Stimulated activated CD4-positive, alpha-beta T cell treated with anti-CD3 and anti-CD28 coated beads, Interleukin-4, amount 100 ng/mL, for 1 hour (primary cell): ENCODE results near the gene ZDHHC11.
A peak's percentile ranks its signal among the peaks of the same experiment; 100 is the strongest.

ENCODE experiments used
- DNase-seq: peaks from one replicate; pipeline ENCODE4 v3.0.0-alpha.2; 2020

The ZDHHC11 gene, protein sequence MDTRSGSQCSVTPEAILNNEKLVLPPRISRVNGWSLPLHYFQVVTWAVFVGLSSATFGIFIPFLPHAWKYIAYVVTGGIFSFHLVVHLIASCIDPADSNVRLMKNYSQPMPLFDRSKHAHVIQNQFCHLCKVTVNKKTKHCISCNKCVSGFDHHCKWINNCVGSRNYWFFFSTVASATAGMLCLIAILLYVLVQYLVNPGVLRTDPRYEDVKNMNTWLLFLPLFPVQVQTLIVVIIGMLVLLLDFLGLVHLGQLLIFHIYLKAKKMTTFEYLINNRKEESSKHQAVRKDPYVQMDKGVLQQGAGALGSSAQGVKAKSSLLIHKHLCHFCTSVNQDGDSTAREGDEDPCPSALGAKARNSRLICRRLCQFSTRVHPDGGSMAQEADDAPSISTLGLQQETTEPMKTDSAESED

DNA sequence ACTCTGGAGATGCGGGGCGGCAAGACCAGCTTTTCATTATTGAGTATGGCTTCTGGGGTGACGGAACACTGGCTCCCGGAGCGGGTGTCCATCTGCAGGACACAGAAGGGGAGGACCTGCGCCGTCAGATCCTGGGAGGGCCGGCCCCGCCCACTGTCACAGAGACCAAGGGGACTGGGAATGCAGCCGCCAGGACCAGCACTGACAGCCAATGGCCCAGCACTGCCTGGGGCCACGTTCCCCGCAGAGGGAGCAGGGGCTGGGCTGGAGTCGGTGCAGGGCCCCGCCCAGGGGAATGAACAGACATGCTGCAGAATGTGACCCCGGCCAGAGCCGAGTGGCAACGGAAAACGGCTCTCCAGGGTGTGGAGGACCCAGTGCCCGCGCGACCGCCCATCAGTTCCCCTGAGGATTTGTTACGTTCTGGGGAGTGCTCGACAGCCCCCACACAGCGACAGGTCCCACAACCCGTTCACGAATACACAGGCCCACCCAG is at the start of gene ZDHHC11:
Gene ZDHHC11, minus strand, starts transcription at position 476 of the 496 bp plus-strand sequence. Its CDS starts 384 bp downstream, at position 92.
- DNase-seq, result no peak

DNA sequence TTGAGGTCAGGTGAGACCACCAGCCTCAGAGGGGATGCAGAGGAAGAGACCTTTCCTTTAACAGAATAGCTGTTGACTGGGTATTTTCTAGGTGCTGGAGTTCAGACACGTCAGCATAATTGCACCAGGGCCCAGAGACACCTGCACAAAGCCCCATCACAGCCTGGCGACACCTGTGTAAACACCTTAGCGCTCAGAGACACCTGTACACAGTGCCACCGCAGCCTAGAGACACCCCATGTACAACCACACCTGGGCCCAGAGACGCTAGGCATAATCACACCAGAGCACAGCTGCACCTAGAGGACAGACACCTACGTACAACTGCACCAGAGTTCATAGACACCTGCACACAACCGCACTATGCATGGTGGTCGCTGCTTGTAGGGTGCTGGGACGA is 42.9 kb upstream of the ZDHHC11 start:
- DNase-seq, result no peak

DNA sequence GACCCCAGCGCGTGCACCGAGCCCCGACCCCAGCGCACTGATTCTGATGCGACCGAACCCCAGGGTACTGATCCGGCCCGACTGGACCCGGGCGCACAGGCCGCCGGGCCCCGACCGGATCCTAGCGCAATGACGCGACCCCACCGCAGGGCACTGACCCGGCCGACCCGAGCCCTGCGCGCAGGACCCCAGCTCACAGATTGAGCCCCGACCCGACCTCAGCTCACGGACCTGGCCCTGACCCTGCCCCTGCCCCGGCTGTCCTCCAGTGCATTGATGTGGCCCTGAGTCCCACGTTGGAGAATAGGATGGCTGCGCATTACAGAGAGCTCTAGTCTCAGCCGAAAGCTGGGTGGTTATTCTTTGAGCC is 42.3 kb upstream of the ZDHHC11 start:
- DNase-seq, result no peak

DNA sequence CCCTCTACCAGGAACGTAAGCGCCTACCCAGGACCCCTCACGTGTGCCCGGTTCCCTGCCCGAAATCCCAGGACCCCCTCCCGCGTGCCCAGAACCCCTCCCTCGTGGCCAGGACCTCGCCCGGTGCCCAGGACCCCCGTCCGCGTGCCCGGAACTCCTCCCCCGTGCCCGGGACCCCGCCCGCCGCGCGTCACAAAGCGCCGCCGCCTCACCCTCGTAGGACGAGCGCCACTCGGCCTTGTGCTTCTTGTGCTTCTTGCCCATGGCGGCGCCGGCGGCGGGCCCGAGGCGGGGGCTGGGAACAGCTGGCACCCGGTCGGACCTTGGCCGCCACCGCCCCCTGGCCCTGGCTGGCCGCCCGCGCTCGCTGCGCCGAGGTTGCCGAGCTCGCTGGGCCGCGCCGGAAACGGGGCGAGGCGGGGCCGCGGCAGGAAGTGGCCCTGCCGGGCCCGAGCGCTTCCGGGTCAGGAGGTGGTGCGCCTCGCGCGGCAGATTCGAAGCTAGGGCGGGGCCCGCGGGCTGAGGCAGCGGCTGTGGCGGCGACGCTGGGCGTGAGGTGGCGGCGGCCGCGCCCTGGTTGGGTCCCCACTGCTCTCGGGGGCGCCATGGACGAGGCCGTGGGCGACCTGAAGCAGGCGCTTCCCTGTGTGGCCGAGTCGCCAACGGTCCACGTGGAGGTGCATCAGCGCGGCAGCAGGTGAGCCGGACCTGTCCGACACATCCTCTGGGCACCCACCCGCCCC is 41.8 kb upstream of the ZDHHC11 start, which contains the start of the genes BRD9 and TRIP13:
Gene BRD9, minus strand, starts transcription at position 408 of the 743 bp plus-strand sequence. Its CDS starts 144 bp downstream, at position 264.
Gene TRIP13, plus strand, starts transcription at position 491 of the 743 bp plus-strand sequence. Its CDS starts 115 bp downstream, at position 606.
- DNase-seq, result peak; percentile 86

DNA sequence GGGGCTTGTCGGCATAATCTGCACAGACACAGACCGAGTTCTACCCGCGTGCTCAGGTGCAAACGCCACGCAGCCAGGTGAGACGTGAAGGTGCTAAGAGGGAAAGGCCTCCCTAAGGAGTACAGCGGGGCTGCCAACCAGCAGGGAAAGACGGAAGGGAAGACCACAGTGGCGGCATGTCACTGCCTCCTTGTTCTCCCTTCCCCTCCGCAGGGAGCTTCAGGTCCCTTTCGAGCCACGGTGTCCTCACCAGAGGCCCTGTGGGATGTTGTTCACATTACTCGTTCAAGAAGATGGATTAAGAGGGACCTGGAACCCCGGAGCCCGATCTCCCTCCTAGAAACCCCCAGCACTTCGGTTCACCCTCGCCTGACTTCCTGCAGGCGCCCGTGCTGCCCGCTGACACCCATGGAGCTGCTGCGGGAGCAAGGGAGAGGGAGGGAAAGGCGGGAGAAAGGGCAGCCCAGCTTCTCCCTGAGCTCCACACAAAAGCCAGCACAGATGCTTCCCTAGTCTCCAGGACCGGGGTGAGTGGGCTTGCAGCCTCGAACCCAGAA is 41.1 kb upstream of the ZDHHC11 start:
- DNase-seq, result no peak

DNA sequence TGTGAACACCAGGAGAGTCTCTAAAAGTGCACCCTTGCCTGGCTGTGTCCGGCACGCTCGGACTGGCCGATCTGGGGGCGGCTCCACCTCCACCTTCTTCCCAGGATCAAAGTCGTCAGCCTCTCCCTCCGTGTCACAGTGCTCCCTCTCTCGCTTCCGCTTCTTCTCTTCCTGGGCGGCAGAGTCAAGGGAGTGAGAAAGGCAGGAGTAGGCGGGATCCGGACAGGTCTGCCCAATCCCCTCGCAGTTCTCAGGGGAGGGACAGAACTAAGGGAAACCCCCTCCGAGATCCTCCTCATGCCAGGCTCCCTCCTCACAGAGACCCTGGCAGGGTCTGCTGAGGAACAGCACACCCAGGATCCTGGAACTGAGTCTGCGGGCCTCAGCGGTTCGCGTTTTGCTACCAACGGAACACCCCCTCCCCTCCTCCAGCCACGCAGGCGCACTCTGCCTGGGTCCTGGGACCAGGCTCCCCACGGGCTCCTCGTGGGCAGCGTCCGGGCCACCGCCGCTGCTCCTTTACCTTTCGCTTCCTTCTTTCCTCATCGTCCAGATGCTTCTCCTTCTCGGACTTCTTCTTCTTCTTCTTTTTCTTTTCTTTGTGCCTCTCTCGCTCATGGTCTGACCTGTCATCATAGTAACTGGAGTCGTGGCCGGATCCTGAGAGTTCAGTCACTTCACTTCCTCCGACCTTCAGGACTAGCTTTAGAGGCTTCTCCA is 40.5 kb upstream of the ZDHHC11 start:
- DNase-seq, result no peak

DNA sequence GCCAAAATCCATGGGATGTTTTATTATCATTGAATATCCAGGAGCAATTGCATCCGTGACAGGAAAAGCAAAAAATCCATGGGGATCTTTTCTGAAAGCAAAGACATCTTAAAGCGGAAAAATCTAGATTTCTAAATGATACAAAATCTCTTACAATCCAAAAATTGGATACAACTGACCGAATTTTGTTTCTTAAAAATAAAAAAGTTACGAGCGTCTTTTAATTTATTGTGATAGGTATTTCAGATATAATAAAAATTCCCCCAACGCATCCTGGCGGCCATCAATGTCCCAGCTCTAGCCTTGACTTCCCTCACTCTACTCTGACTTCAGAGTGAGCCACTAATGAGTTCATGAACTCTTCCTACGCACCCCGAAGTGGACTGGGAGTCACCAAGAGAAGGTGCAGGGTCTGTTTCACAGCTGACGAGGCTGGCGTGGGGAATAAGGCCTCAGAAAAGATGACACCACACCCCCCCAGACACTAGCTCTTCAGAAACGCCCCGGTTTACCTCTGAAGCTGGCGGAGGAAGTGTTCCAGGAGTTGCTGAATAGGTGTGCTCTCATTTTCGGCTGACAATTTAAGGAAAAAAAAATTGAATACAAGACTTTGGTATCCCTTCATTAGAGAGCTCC is 38.4 kb upstream of the ZDHHC11 start:
- no peak for DNase-seq

DNA sequence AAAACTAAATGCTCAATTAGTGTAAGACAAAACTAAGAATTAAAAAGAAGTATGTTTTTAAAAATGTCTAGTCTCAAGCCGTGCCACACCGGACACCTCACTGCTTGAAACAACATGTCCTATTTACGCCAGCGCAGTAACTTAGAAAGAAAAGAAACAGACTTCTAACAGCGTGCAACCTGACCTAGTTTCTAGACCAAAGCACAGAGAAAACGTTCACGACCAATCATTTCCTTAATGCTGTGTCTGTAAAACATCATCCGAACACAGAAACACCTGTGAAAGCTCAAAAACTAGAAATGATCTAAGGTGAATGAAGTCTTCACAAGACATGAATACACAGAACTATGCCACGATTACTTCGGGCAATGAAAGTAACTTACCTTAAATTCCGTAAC is 37.9 kb upstream of the ZDHHC11 start:
- no peak for DNase-seq

DNA sequence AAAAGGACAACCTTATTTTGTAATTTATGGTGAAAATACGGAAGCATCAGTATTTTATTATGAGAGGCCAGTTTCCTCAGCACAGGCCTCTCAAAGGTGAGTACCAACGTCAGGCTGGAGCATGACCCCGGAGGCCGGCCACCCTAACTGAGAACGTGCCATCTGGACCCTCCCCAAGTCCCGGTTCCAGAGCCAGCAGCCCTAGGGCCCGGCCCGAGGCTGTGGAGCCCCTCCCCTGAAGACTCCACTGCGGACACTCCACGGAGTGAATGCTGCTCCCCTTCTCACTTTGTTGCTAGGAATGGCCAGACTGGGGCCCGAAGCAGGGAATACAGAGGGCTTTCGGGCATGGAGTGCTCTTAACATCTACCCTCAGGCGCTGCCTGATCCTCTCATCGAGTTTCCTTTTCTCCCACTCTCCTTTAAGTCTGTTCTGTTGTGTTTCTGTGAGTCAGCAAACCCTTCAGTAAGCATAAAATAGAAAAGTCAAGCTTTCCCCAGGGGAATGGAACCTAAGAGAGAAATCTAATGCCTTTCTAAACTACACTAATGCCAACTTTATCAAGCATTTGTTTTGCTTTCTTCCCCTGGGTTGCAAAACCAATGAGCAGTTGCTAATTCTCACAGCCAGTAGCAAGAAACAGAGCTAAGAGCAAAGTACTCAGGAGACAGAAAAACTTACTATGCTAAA is 37.3 kb upstream of the ZDHHC11 start:
- no peak for DNase-seq

DNA sequence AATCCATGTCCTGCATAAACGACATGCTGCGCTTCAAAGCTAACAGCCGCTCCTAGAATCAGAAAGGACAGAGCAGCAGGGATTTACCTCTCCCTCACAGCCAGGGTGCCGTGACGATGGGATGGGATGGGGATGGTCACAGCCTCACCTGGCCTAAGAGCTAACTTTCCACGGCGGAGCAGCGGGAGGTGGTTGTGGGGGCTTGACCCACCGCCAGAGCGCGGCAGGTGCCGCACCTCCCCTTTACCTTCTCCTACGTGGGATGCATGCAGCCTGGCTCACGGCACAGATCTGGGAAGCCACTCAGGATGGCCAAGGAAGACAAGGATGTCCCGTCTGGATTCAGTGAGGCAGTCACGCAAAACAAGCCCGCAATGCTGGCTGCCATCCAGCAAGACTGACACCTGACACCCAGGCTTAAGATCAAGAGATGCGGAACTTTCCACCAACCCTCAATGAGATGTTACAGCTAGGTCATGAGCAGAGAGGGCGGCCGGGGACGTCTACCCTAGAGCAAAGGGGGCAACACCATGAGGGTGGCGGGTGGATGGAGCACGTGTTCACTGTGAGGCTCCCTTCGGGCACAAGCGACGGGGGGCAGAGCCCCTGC is 36.0 kb upstream of the ZDHHC11 start:
- DNase-seq, result no peak

DNA sequence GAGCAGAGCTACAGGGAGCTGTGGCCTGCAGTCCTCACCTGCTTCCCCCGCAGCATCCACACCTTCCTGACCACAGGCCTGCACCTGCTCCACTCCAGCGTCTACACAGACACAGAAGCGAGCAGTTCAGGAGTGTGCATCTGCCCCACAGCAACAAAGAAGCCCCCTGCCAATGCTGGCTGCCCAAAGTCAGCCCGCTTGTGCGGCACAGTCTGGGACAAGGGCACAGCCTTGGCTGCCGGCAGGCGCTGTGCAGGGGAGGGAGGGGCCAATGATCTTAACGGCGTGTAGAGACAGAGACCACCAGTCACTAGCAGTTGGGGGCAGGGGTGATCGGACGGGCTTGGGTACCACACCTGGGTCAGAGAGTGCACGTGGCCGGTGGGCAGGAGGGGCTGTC is 35.2 kb upstream of the ZDHHC11 start:
- no peak for DNase-seq

DNA sequence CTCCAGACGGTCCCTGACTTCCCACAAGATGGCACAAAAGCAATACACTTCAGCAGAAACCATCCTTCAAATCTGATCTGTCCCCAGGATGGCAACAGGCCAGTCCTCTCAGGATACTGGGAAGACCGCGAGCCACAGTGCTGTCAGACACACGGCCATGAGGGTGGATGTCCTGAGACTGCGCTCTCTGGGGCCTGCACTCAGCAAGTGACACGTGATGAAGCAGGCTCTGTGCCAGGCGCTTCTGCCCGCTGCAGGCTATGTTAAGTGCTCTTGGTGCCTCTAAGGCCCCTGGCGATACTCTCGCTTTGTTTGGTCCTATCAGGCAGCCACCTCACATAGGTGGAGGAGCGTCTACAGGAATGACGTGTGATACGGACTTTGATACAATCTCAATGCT is 34.7 kb upstream of the ZDHHC11 start:
- no peak for DNase-seq

DNA sequence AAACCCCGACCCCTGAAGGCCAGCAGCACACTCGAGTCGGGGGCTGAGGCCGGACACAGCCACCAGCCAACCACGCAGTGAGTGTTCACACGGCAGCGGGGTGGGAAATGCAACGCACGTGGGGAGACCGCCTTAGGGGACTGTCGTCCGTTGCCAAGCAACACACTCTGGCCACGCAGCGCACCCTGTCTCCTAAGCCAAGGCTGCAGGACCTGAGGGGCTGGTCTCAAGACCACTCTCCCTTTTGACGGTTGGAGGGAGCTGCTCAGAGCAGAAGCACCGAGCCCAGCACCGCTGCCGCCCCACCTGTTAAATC is 34.3 kb upstream of the ZDHHC11 start:
- DNase-seq, result no peak

DNA sequence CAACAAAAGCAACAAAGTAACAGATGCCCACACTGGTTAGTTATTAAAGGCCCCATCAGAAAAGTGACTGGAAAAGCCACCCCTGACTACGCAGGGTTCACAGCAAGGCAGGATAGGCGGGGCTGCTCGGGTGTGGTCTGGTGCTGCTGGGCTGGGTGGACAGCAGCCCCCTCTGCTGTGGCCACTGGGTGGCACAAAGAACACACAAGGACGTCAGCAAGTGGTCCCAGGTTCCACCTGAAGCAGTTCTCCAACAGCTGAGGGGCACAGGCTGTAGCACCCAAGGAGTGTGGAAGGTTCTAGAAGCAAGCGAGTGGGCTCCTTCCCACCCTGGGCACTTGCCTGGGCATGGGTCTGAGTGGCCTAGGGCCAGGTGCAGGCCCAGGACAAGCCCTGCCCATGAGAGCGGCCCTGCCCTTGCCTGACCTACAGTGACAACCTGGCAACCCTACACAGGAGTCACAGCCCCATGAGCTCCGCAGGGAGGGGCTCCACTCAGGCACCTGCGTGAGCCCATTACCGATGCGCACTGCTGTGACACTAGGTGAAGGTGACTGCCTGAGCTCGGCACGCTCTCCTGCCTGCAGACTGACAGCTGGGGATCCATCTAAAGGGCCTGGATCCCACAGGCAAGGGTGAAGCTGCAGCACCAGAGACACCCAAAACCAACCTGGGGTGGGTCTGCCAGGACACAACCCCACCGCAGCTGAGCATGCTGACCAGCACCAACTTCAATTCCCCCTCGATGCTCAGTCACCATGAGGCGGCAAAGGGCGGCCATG is 33.8 kb upstream of the ZDHHC11 start:
- no peak for DNase-seq

DNA sequence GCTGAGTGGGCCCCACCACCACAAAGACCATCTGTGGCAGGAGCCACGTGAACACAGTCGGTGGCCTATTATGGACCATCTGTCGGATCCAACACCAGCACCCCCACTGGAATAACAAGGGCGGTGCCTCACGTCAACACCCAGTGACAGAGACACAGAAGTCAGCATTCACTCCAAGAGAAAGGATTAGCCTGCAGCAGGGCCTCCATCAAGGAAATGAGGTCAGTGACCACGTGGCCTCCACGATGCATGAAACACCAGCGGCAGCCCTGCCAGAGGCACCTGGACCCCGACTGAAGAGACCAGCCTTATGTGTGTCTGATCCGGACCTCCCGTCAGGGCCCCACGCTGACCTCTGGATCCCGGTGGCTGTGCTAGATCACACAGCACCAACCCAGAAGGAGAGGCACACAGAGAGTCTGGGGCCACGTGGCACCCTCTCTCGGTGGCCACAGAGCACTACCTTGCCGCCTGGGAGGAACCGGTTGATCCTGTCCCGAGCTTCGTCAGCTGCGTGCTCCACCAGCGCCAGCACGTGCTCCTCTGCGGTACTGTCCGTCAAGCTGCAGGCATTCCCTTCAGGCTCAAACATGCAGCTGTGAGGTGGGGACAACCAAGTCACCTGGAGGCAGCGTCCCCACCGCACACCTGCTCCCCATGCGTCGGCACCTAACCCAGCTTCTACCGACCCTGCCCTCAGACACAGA is 32.8 kb upstream of the ZDHHC11 start:
- DNase-seq, result no peak

DNA sequence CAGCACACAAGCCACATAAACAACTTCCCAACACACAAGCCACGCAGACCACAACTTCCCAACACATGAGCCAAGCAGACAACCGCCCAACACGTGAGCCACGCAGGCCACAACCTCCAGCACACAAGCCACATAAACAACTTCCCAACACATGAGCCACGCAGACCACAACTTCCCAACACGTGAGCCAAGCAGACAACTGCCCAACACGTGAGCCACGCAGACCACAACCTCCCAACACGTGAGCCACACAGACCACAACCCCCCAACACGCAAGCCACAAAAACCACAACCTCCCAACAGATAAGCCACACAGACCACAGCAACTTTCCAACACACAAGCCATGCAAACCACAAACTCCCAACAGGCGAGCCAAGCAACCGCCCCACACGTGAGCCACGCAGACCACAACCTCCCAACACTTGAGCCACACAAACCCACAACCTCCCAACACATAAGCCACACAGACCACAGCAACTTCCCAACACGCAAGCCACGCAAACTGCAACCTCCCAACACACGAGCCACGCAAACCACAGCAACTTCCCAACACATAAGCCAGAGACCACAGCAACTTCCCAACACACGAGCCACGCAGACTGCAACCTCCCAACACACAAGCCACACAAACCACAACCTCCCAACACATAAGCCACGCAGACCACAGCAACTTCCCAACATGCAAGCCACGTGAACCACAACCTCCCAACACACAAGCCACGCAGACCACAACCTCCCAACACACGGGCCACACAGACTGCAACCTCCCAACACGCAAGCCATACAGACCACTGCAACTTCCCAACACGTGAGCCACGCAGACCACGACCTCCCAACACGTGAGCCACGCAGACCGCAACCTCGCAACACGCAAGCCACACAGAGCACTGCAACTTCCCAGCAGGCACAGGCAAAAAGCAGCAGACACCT is 31.7 kb upstream of the ZDHHC11 start:
- DNase-seq, result no peak

DNA sequence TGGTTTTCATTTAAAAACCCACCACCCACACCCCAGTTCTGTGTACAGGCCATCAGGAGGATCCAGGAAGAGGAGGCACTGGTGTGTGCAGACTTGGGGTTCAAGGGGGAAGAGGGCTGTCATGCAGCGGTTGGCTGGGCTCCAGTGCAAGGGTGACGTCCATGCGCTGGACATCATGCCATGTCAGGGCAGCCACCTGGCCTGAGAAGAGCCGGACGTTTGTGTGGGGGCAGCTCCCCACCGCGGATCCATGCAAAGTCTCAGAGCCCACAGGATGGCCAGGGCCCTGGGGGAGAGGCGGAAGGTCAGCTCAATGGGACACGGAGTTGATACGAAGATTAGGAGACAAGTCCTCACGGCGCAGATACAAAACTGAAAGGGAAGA is 30.8 kb upstream of the ZDHHC11 start:
- no peak for DNase-seq

DNA sequence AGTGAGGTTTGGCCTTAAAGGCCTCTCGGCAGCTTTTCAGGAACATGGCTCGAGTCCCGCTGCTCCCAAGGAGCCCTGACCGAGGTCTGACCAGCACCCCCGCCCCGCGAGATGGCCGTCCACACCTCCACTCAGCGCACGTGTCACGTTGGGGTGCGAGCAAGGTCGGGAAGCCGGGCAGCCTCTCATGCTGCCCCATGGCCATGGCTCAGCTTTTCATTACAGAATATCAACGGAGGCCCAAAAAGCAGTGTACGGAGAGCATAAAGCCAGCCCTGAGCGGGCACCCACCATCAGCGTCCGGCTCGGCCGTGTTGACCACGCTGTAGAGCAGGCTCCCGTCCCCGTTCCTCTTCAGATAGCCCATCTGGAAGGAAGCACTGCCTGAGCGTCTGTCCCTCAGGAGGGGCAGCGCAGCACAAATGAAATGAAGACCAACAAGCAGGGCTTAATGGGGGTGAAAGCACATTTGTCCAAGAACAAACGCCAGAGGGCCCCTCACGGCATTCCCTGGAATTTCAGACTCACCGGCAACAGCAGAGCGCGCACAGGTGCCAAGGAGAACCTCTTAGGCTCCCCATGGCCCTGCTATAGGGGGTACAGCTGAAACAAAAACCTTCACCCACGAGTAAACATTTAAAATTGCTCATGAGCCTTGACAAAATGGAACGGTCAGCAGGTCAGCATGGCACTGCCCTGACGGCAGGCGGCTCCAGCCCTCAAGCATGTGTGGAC is 30.2 kb upstream of the ZDHHC11 start:
- DNase-seq, result no peak
